OCI-LY1 (cell line): ENCODE measurements around the gene CDC27.

Source experiments
- CTCF ChIP-seq: fragments of 200-600 bp; sonication (generic), shearing (Covaris generic); IDR thresholded peaks from 2 replicates; pipeline ENCODE4 v1.5.1; 2017; ENCODE audit warnings: mild to moderate bottlenecking, antibody characterized with exemption, low read length, moderate library complexity, mixed read lengths
- EZH2 ChIP-seq: fragments of 200-600 bp; sonication (generic), shearing (Covaris generic); IDR thresholded peaks from 2 replicates; pipeline ENCODE4 v1.8.0; 2017; ENCODE audit warnings: borderline replicate concordance, mixed run types, mild to moderate bottlenecking, antibody characterized with exemption, low read length, moderate library complexity, mixed read lengths

- TF ChIP-seq CTCF: no peak
- no peak for TF ChIP-seq EZH2
Measured at GRCh38 chr17:47212458-47212857, 23.4 kb upstream of the CDC27 start.
